Choroid plexus epithelial cell (primary cell): ENCODE results near the gene PM20D2.

Experiments used
- DNase-seq: peaks from one replicate; pipeline ENCODE4 v3.0.0-alpha.2; 2010; ENCODE audit warnings: low read depth
- H3K4me3 ChIP-seq: 2 replicates; pipeline ENCODE4 v1.5.1; 2011; ENCODE audit warnings: low read depth, mild to moderate bottlenecking, control low read depth, low read length, moderate library complexity
- CTCF ChIP-seq: conservative IDR thresholded peaks from 2 replicates; pipeline ENCODE4 v1.5.1; 2011; ENCODE audit warnings: low read depth, mild to moderate bottlenecking, control low read depth, inconsistent platforms, low read length, moderate library complexity

The PM20D2 gene

DNA sequence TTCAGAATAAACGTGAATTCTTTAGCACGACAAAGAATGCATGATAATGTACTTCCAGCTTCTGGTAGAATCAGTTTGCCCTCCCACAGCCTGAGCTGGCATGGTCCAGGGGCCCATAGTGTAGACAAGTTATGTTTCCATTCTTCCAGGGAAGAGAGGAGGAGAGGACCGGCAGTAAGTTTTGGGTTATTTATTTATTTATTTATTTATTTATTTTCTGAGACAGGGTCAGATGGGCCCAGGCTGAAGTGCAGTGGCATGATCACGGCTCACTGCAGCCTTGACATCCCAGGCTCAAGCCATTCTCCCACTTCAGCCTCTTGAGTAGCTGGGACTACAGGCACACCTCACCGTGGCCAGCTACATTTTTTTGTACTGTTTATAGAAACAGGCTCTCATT, 66.6 kb downstream of the PM20D2 start:
- no peak for DNase-seq
- H3K4me3 ChIP-seq = no peak overlapping the region
- TF ChIP-seq CTCF = no peak

GRCh38 chr6:89214197-89214596, 68.3 kb downstream of the PM20D2 start:
- DNase-seq = no peak
- H3K4me3 ChIP-seq = no peak overlapping the region
- TF ChIP-seq CTCF = no peak
